Endothelial cell of umbilical vein (primary cell): Measurements from ENCODE around the gene STPG3.
A peak's percentile ranks its signal among the peaks of the same experiment; 100 is the strongest.

Experiments
- EZH2 ChIP-seq: IDR thresholded peaks from 2 replicates; pipeline ENCODE4 v1.6.1; 2012; ENCODE audit warnings: borderline replicate concordance, low read depth, mild to moderate bottlenecking, moderate library complexity, low read length, inconsistent platforms; ENCODE audit not compliant: severe bottlenecking
- JUN ChIP-seq: IDR thresholded peaks from 2 replicates; pipeline ENCODE4 v1.6.1; 2011; ENCODE audit warnings: borderline replicate concordance, low read depth; ENCODE audit not compliant: insufficient read length, insufficient read depth
- MYC ChIP-seq: IDR thresholded peaks from one replicate; pipeline ENCODE4 v1.6.1; 2011; ENCODE audit warnings: mild to moderate bottlenecking, low read depth, low read length
- POLR2A ChIP-seq: IDR thresholded peaks from 2 replicates; pipeline ENCODE4 v1.6.1; 2012; ENCODE audit warnings: low read depth, mild to moderate bottlenecking, control low read depth, low read length
- POLR2AphosphoS5 ChIP-seq: IDR thresholded peaks from 2 replicates; pipeline ENCODE4 v1.6.1; 2012; ENCODE audit warnings: low read depth, mild to moderate bottlenecking, control low read depth, low read length, moderate library complexity; ENCODE audit not compliant: insufficient read depth
- TF ChIP-seq, protein P1 (sequence below), 2 donors: IDR thresholded peaks; 1 replicate in 1 of 2; 2 replicates in 1 of 2; pipeline ENCODE4 v1.5.1; 2011; ENCODE audit warnings: low read length in 2 of 2, mild to moderate bottlenecking in 2 of 2, moderate library complexity in 2 of 2, control low read depth in 1 of 2, inconsistent platforms in 1 of 2, low read depth in 1 of 2; ENCODE audit not compliant: insufficient read depth in 1 of 2; ENCODE audit errors: extremely low read depth in 1 of 2

DNA sequence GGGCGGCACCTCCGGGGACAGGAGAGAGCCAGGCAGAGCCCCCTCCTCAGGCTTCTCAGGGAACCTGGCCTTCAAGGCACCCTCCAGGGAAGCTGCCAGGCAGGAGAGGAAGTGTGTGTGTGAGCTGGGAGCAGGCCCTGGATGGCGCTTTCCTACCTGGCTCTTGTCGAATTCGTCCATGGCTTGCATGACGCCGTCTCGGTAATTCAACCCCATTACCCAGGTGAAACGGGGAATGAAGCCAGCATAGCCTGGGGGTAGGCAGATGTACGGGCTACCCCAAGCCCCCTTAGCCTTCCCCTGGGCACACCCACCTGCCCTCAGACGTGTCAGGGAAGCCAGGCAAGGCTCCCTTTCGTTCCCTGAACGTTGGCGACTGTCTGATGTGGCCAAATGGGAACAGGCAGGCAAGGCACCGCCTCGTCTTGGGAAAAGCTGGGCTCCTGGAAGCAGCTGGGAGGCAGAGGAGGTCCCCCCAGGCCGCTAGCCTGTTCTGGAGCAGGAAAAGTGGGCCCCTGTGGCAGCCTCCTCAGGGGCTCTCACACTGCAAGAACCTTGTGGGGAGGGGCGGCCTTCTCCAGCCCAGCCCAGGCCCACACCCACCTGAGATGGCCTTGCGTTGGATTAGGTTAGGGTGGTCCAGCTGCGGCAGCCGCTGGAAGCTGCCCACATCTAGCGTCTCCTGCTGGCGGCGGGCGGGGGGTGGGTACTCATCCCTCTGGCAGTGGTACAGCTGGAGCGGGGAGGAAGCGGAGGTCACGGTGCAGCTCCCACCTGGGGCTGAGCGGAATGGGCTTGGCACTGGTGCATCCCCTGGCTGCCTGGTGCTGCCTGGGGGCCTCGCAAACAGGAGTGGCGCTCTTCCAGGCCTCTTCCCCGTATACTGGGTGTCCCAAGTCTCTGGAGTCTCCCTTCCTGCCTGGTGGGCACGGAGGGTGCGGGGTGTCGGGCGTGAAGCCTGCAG lies 6.3 kb upstream of the STPG3 start:
- TF ChIP-seq POLR2A: no peak
- TF ChIP-seq, protein P1, sequence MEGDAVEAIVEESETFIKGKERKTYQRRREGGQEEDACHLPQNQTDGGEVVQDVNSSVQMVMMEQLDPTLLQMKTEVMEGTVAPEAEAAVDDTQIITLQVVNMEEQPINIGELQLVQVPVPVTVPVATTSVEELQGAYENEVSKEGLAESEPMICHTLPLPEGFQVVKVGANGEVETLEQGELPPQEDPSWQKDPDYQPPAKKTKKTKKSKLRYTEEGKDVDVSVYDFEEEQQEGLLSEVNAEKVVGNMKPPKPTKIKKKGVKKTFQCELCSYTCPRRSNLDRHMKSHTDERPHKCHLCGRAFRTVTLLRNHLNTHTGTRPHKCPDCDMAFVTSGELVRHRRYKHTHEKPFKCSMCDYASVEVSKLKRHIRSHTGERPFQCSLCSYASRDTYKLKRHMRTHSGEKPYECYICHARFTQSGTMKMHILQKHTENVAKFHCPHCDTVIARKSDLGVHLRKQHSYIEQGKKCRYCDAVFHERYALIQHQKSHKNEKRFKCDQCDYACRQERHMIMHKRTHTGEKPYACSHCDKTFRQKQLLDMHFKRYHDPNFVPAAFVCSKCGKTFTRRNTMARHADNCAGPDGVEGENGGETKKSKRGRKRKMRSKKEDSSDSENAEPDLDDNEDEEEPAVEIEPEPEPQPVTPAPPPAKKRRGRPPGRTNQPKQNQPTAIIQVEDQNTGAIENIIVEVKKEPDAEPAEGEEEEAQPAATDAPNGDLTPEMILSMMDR (IDR thresholded peaks at IDR 0.05; ENCODE audit: extremely low read depth in 1 of 2, insufficient read depth in 1 of 2, low read depth in 1 of 2, low read length in 2 of 2): peak in 1 of 2 donors; percentile 9
- no peak for TF ChIP-seq POLR2AphosphoS5
- no peak for TF ChIP-seq MYC
- no peak for TF ChIP-seq EZH2
- TF ChIP-seq JUN: no peak
